GM12878 (cell line): Measurements from ENCODE around the gene ACTL8.

Source experiments
- EP300 ChIP-seq, 2 experiments: fragments of 150-350 bp in 1 of 2; IDR thresholded peaks; 2 replicates each; pipeline ENCODE4 v1.6.1; 2011 to 2012; ENCODE audit warnings: low read depth in 2 of 2, low read length in 2 of 2, borderline replicate concordance in 1 of 2, improper control_type of control experiment in 1 of 2, inconsistent platforms in 1 of 2; ENCODE audit not compliant: control insufficient read depth in 1 of 2
- EZH2 ChIP-seq: IDR thresholded peaks from 2 replicates; pipeline ENCODE4 v1.6.1; 2012; ENCODE audit warnings: low read depth, mild to moderate bottlenecking, control low read depth, inconsistent platforms, low read length, borderline replicate concordance; ENCODE audit not compliant: control insufficient read depth

DNA sequence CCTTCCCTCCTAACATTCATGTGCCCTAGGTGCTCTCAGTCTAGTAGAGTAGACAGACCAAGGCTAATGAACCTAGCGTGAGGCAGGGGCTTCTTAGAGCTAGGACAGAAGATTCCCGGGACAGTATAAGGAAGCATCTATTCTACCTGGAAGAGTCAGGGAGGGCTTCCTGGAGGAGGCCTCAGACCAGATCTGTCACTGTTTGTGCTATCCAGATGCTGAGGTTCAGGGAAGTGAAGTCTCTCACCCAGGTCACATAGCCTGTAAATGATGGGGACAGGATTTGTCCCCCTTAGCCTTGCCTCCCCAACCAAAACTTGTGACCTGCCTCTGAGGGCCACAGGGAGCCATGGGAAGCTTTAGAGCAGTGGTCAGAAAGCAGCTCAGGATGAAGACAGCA is 20.7 kb downstream of the ACTL8 start:
- TF ChIP-seq EP300 (IDR thresholded peaks at IDR 0.05; ENCODE audit: borderline replicate concordance in 1 of 2, control insufficient read depth in 1 of 2, low read depth in 2 of 2, low read length in 2 of 2) (no peak), EZH2 (no peak)
